ENCODE results near the gene DMXL1.
A peak's percentile ranks its signal among the peaks of the same experiment; 100 is the strongest.

Gene DMXL1

DNA sequence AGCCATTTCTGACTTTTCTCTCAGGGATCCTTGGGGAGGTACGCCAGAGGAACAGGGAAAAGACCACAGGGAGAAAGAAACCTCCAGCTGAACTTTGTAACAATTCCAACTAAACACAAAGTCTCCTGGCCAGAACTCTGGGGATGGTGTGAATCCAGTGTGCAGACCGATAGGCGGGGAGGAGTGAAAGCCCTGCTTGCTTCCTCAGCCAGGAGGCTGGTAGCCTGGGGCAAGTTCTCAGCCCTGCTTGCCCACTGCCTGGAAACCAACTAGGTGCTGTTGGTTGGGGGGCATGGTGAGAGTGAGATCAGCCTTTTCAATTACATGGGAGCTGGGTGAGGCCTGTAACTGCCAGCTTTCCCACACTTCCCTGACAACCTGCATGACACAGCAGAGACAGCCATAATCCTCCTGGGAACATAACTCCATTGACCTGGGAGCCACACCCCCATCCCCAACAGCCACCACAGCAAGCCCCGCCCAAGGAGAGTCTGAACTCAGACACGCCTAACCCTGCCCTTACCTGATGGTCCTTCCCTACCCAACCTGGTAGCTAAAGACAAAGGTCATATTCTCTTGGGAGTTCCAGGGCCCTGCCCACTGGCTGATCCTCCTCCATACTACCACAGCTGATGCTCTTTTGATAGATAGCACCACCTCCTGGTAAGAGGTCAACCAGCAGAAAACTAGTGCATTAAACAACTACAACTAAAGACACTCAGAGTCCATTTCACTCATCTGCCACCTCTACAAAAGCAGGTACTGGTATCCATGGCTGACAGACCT is 184.9 kb downstream of the DMXL1 start:
- no peaks in the 10 kb centered on the region for H4K20me1 ChIP-seq
- peaks cover 70 to 79% (median 74%) of the 10 kb centered on the region in 11 experiments for H3K9me3 ChIP-seq (replicated peaks in 1 of 11)
- H3K27me3 ChIP-seq: no peaks in the 10 kb centered on the region
- no peak overlapping the region for H3K9ac ChIP-seq
- no peaks in the 10 kb centered on the region for H3K4me1 ChIP-seq
- H3K36me3 ChIP-seq: peaks cover 5 to 33% (median 19%) of the 10 kb centered on the region in 11 experiments; a peak in 18 of 22 replicates
- no peak overlapping the region for H3K4me3 ChIP-seq
- no peak overlapping the region for H3K27ac ChIP-seq
- H3K4me2 ChIP-seq: no peak overlapping the region
- no peak for TF ChIP-seq Cebpa-rat (IDR thresholded peaks at IDR 0.05)

DNA sequence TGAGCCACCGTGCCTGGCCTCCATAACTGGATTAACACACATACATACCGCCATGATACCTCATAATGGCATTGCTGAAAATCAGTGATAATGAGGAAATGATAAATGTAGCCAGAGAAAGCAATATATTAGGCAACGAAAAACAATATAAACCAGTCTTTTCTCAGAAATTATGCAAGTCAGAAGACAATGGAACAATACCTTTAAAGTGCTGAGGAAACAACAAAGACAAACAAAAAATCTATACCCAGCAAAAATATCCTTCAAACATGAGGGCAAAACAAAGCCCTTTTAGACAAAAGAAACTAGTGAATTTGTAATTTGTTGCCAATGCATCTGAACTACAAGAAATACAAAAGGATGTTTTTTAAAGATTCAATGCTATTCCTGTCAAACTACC is 186.7 kb downstream of the DMXL1 start:
- H3K4me1 ChIP-seq: no peaks in the 10 kb centered on the region
- H4K20me1 ChIP-seq: no peaks in the 10 kb centered on the region
- no peak overlapping the region for H3K27ac ChIP-seq
- peaks cover 89 to 97% (median 92%) of the 10 kb centered on the region in 11 experiments for H3K9me3 ChIP-seq (replicated peaks in 1 of 11)
- no peak overlapping the region for H3K9ac ChIP-seq
- no peak overlapping the region; a peak in 1 of 20 replicates for H3K4me3 ChIP-seq
- peaks cover 0 to 17% (median 8%) of the 10 kb centered on the region in 11 experiments; a peak in 12 of 22 replicates for H3K36me3 ChIP-seq
- TF ChIP-seq Cebpa-rat (IDR thresholded peaks at IDR 0.05): no peak
- H3K4me2 ChIP-seq: no peak overlapping the region
- no peaks in the 10 kb centered on the region for H3K27me3 ChIP-seq

DNA sequence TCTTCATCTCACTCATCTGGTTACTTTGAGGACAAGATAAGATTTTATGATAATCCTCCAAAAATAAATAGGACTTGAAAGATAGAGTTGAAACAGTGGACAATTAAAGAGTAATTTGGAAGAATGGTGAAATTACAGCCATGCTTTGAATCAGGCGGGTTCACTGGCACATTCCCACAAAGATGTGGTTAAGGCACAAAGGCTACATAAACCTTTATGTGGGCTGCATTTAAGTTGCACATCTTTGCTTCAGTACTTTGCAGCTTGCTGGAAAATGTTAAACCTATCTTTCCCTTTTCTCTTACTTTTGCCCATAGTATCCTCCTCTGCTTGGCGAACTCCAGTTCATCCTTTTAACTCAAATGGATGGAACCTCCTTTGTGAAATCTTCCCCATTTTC is 192.8 kb downstream of the DMXL1 start:
- H3K4me3 ChIP-seq: no peak overlapping the region
- no peaks in the 10 kb centered on the region for H3K27me3 ChIP-seq
- peaks cover 0 to 5% (median 0%) of the 10 kb centered on the region in 11 experiments; a peak in 2 of 22 replicates for H3K36me3 ChIP-seq
- H3K4me2 ChIP-seq: peak overlapping the region in 4 of 11 experiments; percentile 6 to 36 (median 26); a peak in 5 of 22 replicates
- H4K20me1 ChIP-seq: no peaks in the 10 kb centered on the region
- H3K9ac ChIP-seq: no peak overlapping the region
- peaks cover 5 to 19% (median 7%) of the 10 kb centered on the region in 10 experiments; a peak in 15 of 20 replicates for H3K4me1 ChIP-seq
- H3K27ac ChIP-seq: no peak overlapping the region
- TF ChIP-seq Cebpa-rat (IDR thresholded peaks at IDR 0.05): no peak
- peaks cover 63 to 84% (median 76%) of the 10 kb centered on the region in 11 experiments for H3K9me3 ChIP-seq (replicated peaks in 1 of 11)

DNA sequence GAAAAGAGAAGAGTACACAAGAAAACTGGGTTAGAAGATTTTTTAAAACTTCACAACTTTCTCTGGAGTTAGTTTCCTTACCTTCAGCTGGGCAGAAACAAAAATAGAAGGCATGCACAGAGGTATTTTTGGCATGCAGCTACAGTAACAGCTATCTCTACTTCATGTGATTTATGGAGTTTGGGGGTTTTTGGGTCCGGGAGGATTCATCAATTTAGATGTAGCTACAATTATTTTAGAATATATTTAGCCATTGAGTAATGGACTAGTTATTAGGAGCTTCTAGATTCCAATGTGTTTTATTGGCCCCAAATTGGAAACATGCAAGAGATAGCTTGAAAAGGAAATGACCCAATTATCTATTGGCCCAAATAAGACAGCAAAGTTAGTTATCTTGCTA is 193.3 kb downstream of the DMXL1 start:
- H3K4me1 ChIP-seq: peaks cover 5 to 20% (median 7%) of the 10 kb centered on the region in 10 experiments; a peak in 15 of 20 replicates
- peaks cover 58 to 78% (median 71%) of the 10 kb centered on the region in 11 experiments for H3K9me3 ChIP-seq (replicated peaks in 1 of 11)
- no peaks in the 10 kb centered on the region for H3K27me3 ChIP-seq
- H3K4me3 ChIP-seq: no peak overlapping the region
- H3K9ac ChIP-seq: no peak overlapping the region
- H3K36me3 ChIP-seq: peaks cover 0 to 5% (median 0%) of the 10 kb centered on the region in 11 experiments; a peak in 2 of 22 replicates
- H3K27ac ChIP-seq: no peak overlapping the region
- no peak for TF ChIP-seq Cebpa-rat (IDR thresholded peaks at IDR 0.05)
- H3K4me2 ChIP-seq: peak overlapping the region in 4 of 11 experiments; percentile 6 to 36 (median 26); a peak in 7 of 22 replicates
- no peaks in the 10 kb centered on the region for H4K20me1 ChIP-seq

DNA sequence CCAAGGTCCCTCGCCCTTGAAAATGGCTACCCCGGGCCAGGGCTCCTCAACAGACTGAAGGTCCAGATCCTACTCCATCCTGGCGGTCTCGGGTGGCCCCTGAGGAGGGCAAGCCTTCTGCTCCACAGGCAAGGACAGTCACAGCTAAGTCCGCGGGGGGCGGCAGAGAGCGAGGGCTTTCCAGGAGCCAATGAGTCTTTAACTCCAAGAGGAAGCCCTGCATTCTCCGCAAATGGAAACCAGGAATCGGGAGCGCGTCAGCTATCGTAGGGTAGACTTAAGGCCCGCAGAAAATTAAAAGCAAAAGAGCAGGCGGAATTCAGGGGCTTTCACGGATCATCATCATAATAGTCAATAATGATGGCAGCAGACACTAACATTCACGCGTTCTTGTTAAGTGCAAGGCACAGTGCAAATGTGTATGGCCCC is 197.1 kb downstream of the DMXL1 start:
- Histone ChIP-seq H4K20me1 (no peaks in the 10 kb centered on the region; a peak in 2 of 22 replicates), H3K4me1 (peaks cover 39 to 58% (median 44%) of the 10 kb centered on the region in 10 experiments), H3K36me3 (peaks cover 0 to 15% (median 0%) of the 10 kb centered on the region in 11 experiments; a peak in 7 of 22 replicates), H3K9ac (peak overlapping the region; percentile 82 to 96 (median 90)), H3K27me3 (no peaks in the 10 kb centered on the region), H3K4me2 (peak overlapping the region; percentile 74 to 91 (median 86)), H3K27ac (peak overlapping the region; percentile 61 to 95 (median 90); a peak in 21 of 22 replicates), H3K4me3 (peak overlapping the region; percentile 79 to 94 (median 90)), H3K9me3 (replicated peaks in 1 of 11) (peaks cover 23 to 44% (median 39%) of the 10 kb centered on the region in 11 experiments)
- no peak for TF ChIP-seq Cebpa-rat (IDR thresholded peaks at IDR 0.05)

DNA sequence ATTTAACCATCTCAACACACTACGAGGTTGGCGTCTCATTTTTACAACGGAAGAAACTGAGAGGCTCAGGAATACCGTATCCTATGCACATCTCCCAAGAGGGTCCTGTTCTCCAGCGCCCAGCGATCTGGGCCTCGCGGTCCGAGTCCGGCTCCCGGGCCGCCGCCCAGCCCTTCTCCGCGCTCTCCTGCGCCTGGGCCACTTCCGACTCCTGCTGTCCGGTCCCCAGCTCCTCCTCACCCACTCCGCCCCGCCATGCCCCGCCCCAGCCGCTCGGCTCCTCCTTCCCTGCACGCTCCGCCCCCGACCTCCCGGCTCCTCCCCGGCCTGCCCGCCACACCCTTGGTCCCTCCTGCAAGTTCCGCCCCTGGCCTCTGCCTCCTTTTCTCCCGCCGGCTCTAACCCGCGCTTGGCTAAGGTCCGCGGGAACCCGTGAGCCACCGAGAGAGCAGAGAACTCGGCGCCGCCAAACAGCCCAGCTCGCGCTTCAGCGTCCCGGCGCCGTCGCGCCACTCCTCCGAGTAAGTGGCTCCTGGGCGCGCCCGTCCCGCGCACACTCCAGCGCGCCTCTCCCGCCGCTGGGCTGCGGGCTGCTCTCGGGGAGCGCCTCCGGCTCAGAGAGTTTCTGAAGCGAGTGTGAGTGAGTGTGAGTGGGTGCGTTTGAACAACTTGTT is 197.6 kb downstream of the DMXL1 start:
- Histone ChIP-seq H3K27ac (peak overlapping the region; percentile 61 to 95 (median 90)), H4K20me1 (no peaks in the 10 kb centered on the region; a peak in 2 of 22 replicates), H3K9me3 (replicated peaks in 1 of 11) (peaks cover 18 to 38% (median 33%) of the 10 kb centered on the region in 11 experiments; a peak in 19 of 22 replicates), H3K4me2 (peak overlapping the region; percentile 74 to 94 (median 86)), H3K4me3 (peak overlapping the region; percentile 79 to 94 (median 90)), H3K36me3 (peaks cover 0 to 15% (median 0%) of the 10 kb centered on the region in 11 experiments; a peak in 7 of 22 replicates), H3K4me1 (peaks cover 44 to 63% (median 49%) of the 10 kb centered on the region in 10 experiments), H3K27me3 (no peaks in the 10 kb centered on the region), H3K9ac (peak overlapping the region; percentile 82 to 96 (median 90))
- no peak for TF ChIP-seq Cebpa-rat (IDR thresholded peaks at IDR 0.05)

DNA sequence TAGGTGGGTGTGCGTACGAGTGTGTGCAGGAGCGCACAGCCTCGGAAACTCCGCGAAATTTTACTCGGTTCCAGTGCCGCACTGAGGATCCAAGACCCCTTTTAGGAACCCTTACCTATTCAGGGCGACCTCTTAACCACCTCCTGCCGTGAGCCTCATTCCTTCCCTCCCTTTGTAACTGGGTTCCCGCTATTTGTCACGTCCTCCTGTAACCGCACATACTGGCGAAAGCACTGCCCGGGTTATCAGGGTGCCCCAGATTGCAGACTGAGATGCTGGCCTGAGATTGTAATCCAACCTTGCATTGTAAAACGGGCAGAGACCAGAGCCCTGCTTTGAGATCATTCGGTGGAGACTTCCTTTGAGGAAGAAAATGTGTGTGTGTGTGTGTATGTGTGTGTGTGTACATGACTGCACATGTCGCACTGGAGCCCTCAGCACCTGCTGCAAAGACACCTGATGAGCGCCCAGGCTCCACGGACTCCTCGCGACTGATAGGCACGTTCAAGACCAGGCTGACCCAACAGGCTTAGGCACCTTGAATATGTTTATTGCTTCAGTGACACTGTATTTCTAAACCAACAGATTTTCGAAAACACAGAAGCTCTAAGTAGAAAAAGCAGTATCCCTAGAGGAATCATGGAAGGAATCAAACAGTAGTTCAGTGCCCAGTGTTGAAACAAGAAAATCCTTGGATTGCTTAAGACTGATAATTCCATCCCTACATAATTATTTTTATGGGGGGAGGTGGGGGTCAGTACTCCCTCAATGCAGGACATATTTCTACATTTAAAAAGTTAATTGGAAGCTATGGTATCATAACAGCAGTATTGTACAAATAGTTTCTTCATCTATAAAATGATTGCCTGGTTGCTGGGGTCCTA is 198.4 kb downstream of the DMXL1 start:
- Histone ChIP-seq H4K20me1 (no peaks in the 10 kb centered on the region; a peak in 2 of 22 replicates), H3K9me3 (replicated peaks in 1 of 11) (peaks cover 12 to 31% (median 28%) of the 10 kb centered on the region in 11 experiments; a peak in 19 of 22 replicates), H3K27ac (peak overlapping the region; percentile 47 to 95 (median 90)), H3K36me3 (peaks cover 0 to 15% (median 0%) of the 10 kb centered on the region in 11 experiments; a peak in 7 of 22 replicates), H3K4me1 (peaks cover 52 to 64% (median 57%) of the 10 kb centered on the region in 10 experiments), H3K4me3 (peak overlapping the region; percentile 79 to 94 (median 90)), H3K4me2 (peak overlapping the region; percentile 74 to 94 (median 86)), H3K27me3 (no peaks in the 10 kb centered on the region), H3K9ac (peak overlapping the region; percentile 82 to 96 (median 90))
- TF ChIP-seq Cebpa-rat (IDR thresholded peaks at IDR 0.05): no peak

DNA sequence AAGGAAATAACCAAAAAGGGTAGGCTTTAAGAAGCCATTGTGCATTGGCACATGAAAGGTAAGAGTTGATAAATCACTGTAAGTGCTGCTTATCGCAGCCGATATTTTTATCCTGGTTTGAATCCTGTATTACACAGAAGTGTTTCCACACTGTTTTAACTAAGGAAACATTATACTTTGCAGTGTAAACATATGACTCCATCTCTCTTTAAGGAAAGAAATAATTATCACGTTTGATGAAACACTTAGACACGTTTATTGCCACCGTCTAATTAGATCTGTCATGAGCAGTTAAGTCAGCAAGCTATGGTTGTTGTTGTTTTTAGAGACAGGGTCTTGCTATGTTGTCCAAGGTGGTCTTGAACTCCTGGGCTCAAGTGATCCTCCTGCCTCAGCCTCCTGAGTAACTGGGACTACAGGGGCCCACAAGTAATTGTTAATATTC is 199.3 kb downstream of the DMXL1 start:
- Histone ChIP-seq H3K4me1 (peaks cover 60 to 68% (median 65%) of the 10 kb centered on the region in 10 experiments), H3K27me3 (no peaks in the 10 kb centered on the region), H3K27ac (peak overlapping the region in 7 of 11 experiments; percentile 7 to 95 (median 90); a peak in 10 of 22 replicates), H3K4me3 (peak overlapping the region; percentile 79 to 94 (median 90); a peak in 19 of 20 replicates), H3K4me2 (peak overlapping the region; percentile 74 to 94 (median 86)), H3K36me3 (peaks cover 0 to 15% (median 0%) of the 10 kb centered on the region in 11 experiments; a peak in 7 of 22 replicates), H4K20me1 (no peaks in the 10 kb centered on the region; a peak in 2 of 22 replicates), H3K9me3 (replicated peaks in 1 of 11) (peaks cover 5 to 24% (median 20%) of the 10 kb centered on the region in 11 experiments; a peak in 18 of 22 replicates), H3K9ac (peak overlapping the region in 8 of 11 experiments; percentile 82 to 96 (median 90); a peak in 11 of 22 replicates)
- TF ChIP-seq Cebpa-rat (IDR thresholded peaks at IDR 0.05): no peak
